H1 (cell line): ENCODE measurements around the gene RAB40C. TPM values are rescaled to one million over a fixed set of nuclear protein-coding genes. Genes with fewer than 3 reads are reported as not detected.

ENCODE experiments used
- ASH2L ChIP-seq: fragments of 200-600, 300-600 bp; sonication (generic); IDR thresholded peaks from one replicate; pipeline ENCODE4 v1.7.1; 2017; ENCODE audit warnings: low read length
- HDAC2 ChIP-seq, 2 experiments: fragments of 300-600 bp in 1 of 2; sonication (generic) in 1 of 2; IDR thresholded peaks; 2 replicates each; pipeline ENCODE4 v1.6.1; 2011 to 2012; ENCODE audit warnings: low read depth in 2 of 2, low read length in 2 of 2, mild to moderate bottlenecking in 2 of 2, moderate library complexity in 2 of 2, borderline replicate concordance in 1 of 2, inconsistent platforms in 1 of 2
- NRF1 ChIP-seq: IDR thresholded peaks from 2 replicates; pipeline ENCODE4 v1.6.1; 2011; ENCODE audit warnings: mild to moderate bottlenecking, low read depth, low read length, improper control_type of control experiment
- SRF ChIP-seq: IDR thresholded peaks from 2 replicates; pipeline ENCODE4 v1.6.1; 2011; ENCODE audit warnings: mild to moderate bottlenecking, low read depth, low read length, moderate library complexity
- TBP ChIP-seq: IDR thresholded peaks from 2 replicates; pipeline ENCODE4 v1.6.1; 2011; ENCODE audit warnings: low read depth, low read length, improper control_type of control experiment
- polyA plus RNA-seq, 7 experiments: library from polyadenylated mRNA; depleted of rRNA in 3 of 7; stranded (reverse) in 5 of 7; unstranded in 2 of 7; fragments of >200 nt in 5 of 7; fragments of 200-250 nt in 2 of 7; gene quantifications; 1 replicate in 5 of 7; 2 replicates in 1 of 7; 4 replicates in 1 of 7; pipeline versions ENCODE4 v1.2.1 to v1.2.3, GENCODE V29; 2011 to 2013; ENCODE audit warnings: missing spikeins in 2 of 7, mixed read lengths in 2 of 7
- total RNA-seq: library from RNA; stranded (reverse); fragmentation: NEBNext Ultra II Directional; extraction: Animal tissue kit (Norgen Biotek cat#: 25700); gene quantifications from 2 replicates; pipeline ENCODE4 v1.2.1, GENCODE V29; 2021
- TF ChIP-seq, protein P1 (sequence below): fragments of 300-600 bp; sonication (generic); IDR thresholded peaks from 2 replicates; pipeline ENCODE4 v1.7.1; 2012; ENCODE audit warnings: low read length, moderate library complexity, mild to moderate bottlenecking, inconsistent platforms; ENCODE audit not compliant: insufficient replicate concordance
- TF ChIP-seq, protein P2 (sequence below): IDR thresholded peaks from 2 replicates; pipeline ENCODE4 v1.6.1; 2011; ENCODE audit warnings: low read length, improper control_type of control experiment
- TF ChIP-seq, protein P3 (sequence below): IDR thresholded peaks from 2 replicates; pipeline ENCODE4 v1.6.1; 2011; ENCODE audit warnings: low read depth, mild to moderate bottlenecking, low read length; ENCODE audit not compliant: insufficient read depth

Gene RAB40C
- total and polyA plus RNA-seq, 2 of the 8 experiments (the other 6 are each of a cell fraction or from before 2014, with no cell fraction given) = 13.9 to 15.6 TPM

DNA sequence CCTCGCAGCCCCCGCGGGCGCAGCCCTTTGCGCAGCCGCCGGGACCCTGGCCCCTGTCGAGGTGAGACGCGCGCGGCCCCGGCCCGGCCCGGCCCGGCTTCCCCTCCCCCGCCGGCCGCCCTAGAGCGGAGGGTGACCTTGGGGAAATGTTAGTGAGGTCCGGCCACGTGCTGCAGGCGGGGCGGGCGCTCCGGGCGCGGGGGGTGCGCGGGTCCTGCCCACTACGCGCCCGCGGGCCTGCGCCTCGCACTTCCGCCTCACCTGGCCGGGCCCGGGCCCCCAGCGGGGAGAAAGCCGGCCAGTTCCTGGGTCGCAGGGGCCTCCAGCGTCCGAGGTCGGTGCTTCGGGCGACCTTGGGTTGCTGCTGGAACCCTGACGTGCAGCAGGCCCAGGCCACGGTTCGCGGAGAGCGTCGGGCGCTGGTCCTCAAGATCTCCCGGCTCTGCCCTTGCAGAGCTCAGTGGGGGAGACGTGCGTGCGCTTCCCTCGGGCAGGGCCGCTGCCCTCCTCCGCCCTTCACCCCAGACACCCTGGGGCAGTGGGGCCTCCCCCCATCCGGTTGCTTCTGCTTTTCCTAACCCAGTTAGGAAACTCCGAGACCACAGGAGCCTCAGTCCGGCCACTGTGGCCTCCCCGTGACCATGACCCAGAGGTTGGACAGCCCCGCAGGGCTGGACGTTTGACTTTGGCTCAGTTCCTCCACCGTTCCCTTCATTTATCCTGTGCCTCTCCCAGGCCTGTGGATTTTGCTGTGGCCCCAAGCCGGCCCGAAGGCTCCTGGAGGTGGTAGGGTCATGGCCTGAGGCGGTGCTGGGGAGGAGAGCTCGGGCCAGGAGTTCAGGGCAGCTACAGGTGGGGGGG is 52.6 kb downstream of the RAB40C start (continued):
- TF ChIP-seq, protein P1, sequence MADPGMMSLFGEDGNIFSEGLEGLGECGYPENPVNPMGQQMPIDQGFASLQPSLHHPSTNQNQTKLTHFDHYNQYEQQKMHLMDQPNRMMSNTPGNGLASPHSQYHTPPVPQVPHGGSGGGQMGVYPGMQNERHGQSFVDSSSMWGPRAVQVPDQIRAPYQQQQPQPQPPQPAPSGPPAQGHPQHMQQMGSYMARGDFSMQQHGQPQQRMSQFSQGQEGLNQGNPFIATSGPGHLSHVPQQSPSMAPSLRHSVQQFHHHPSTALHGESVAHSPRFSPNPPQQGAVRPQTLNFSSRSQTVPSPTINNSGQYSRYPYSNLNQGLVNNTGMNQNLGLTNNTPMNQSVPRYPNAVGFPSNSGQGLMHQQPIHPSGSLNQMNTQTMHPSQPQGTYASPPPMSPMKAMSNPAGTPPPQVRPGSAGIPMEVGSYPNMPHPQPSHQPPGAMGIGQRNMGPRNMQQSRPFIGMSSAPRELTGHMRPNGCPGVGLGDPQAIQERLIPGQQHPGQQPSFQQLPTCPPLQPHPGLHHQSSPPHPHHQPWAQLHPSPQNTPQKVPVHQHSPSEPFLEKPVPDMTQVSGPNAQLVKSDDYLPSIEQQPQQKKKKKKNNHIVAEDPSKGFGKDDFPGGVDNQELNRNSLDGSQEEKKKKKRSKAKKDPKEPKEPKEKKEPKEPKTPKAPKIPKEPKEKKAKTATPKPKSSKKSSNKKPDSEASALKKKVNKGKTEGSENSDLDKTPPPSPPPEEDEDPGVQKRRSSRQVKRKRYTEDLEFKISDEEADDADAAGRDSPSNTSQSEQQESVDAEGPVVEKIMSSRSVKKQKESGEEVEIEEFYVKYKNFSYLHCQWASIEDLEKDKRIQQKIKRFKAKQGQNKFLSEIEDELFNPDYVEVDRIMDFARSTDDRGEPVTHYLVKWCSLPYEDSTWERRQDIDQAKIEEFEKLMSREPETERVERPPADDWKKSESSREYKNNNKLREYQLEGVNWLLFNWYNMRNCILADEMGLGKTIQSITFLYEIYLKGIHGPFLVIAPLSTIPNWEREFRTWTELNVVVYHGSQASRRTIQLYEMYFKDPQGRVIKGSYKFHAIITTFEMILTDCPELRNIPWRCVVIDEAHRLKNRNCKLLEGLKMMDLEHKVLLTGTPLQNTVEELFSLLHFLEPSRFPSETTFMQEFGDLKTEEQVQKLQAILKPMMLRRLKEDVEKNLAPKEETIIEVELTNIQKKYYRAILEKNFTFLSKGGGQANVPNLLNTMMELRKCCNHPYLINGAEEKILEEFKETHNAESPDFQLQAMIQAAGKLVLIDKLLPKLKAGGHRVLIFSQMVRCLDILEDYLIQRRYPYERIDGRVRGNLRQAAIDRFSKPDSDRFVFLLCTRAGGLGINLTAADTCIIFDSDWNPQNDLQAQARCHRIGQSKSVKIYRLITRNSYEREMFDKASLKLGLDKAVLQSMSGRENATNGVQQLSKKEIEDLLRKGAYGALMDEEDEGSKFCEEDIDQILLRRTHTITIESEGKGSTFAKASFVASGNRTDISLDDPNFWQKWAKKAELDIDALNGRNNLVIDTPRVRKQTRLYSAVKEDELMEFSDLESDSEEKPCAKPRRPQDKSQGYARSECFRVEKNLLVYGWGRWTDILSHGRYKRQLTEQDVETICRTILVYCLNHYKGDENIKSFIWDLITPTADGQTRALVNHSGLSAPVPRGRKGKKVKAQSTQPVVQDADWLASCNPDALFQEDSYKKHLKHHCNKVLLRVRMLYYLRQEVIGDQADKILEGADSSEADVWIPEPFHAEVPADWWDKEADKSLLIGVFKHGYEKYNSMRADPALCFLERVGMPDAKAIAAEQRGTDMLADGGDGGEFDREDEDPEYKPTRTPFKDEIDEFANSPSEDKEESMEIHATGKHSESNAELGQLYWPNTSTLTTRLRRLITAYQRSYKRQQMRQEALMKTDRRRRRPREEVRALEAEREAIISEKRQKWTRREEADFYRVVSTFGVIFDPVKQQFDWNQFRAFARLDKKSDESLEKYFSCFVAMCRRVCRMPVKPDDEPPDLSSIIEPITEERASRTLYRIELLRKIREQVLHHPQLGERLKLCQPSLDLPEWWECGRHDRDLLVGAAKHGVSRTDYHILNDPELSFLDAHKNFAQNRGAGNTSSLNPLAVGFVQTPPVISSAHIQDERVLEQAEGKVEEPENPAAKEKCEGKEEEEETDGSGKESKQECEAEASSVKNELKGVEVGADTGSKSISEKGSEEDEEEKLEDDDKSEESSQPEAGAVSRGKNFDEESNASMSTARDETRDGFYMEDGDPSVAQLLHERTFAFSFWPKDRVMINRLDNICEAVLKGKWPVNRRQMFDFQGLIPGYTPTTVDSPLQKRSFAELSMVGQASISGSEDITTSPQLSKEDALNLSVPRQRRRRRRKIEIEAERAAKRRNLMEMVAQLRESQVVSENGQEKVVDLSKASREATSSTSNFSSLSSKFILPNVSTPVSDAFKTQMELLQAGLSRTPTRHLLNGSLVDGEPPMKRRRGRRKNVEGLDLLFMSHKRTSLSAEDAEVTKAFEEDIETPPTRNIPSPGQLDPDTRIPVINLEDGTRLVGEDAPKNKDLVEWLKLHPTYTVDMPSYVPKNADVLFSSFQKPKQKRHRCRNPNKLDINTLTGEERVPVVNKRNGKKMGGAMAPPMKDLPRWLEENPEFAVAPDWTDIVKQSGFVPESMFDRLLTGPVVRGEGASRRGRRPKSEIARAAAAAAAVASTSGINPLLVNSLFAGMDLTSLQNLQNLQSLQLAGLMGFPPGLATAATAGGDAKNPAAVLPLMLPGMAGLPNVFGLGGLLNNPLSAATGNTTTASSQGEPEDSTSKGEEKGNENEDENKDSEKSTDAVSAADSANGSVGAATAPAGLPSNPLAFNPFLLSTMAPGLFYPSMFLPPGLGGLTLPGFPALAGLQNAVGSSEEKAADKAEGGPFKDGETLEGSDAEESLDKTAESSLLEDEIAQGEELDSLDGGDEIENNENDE = no peak
- TF ChIP-seq TBP (no peak), SRF (no peak), NRF1 (no peak), ASH2L (peak; percentile 17), HDAC2 (IDR thresholded peaks at IDR 0.05; ENCODE audit: borderline replicate concordance in 1 of 2, low read depth in 2 of 2, low read length in 2 of 2) (no peak)
- TF ChIP-seq, protein P2, sequence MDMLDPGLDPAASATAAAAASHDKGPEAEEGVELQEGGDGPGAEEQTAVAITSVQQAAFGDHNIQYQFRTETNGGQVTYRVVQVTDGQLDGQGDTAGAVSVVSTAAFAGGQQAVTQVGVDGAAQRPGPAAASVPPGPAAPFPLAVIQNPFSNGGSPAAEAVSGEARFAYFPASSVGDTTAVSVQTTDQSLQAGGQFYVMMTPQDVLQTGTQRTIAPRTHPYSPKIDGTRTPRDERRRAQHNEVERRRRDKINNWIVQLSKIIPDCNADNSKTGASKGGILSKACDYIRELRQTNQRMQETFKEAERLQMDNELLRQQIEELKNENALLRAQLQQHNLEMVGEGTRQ = no peak
- TF ChIP-seq, protein P3, sequence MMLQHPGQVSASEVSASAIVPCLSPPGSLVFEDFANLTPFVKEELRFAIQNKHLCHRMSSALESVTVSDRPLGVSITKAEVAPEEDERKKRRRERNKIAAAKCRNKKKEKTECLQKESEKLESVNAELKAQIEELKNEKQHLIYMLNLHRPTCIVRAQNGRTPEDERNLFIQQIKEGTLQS = no peak
